HEK293T (cell line): ENCODE measurements around the gene TUBB4B.

Experiments
- L3MBTL2 ChIP-seq: fragments of 450-650 bp; conservative IDR thresholded peaks from 2 replicates; pipeline ENCODE4 v1.6.1; 2016; ENCODE audit warnings: mild to moderate bottlenecking
- LEF1 ChIP-seq: fragments of 450-650 bp; IDR thresholded peaks from 2 replicates; pipeline ENCODE4 v1.6.1; 2017; ENCODE audit warnings: mild to moderate bottlenecking, borderline replicate concordance
- SP1 ChIP-seq: fragments of 450-650 bp; IDR thresholded peaks from 2 replicates; pipeline ENCODE4 v1.6.1; 2017
- SUZ12 ChIP-seq: fragments of 450-650 bp; IDR thresholded peaks from 2 replicates; pipeline ENCODE4 v1.6.1; 2016; ENCODE audit warnings: mild to moderate bottlenecking
- TARDBP ChIP-seq: fragments of 450-650 bp; IDR thresholded peaks from 2 replicates; pipeline ENCODE4 v1.6.1; 2016
- ZNF384 ChIP-seq: fragments of 450-650 bp; IDR thresholded peaks from 2 replicates; pipeline ENCODE4 v1.6.1; 2016

DNA sequence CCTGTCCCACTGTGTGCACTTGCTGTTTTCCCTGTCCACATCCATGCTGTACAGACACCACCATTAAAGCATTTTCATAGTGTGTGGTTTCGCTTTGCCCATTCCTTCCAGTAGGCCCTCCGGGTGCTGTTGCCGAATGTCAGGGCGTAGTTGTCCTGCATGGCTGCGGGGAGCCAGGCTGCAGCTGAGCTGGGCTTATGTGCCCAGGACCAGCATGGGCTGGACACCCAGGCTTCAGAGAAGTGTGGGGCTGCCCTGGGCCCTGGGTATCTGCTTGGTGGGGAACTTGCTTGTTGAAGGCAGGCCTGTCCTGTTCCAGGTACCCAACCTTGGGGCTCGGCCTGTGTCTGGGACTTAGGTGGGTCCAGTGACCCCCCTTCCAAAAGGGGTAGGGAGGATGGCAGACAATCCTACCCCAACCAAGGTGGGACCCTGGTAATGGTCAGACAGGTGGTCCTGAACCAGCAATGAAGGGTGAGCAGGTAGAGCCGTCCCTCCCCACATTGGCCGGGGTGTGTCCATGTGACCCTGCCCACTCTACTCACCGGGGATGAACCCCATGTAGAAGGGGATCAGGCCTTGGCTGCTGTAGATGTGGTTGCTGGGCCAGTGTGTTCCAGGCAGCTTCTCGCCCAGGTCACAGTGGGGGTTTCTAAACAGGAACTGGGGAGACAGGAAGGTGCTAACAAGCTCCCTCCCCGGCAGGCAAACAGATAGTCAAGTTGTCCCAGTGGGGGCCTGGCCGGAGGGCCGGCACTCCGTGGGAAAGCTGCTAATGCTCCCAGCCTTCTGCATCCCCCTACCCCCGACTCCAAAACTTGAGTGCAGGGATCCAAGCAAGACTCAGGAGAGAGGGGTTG is 2.8 kb downstream of the TUBB4B start:
- TF ChIP-seq SP1, result no peak
- TF ChIP-seq TARDBP, result no peak
- no peak for TF ChIP-seq SUZ12
- no peak for TF ChIP-seq ZNF384
- no peak for TF ChIP-seq L3MBTL2
- TF ChIP-seq LEF1, result no peak
